Measurements from ENCODE around the gene B9D1. TPM values are rescaled to one million over a fixed set of nuclear protein-coding genes. Genes with fewer than 3 reads are reported as not detected.
A peak's percentile ranks its signal among the peaks of the same experiment; 100 is the strongest.

The B9D1 gene
- total and polyA plus RNA-seq, 9 of the 15 experiments (the other 6 are each of a cell fraction or from before 2014, with no cell fraction given) = 8.9 to 28.0 (median 17.9) TPM

GRCh38 chr17:19375732-19376131 is 13.2 kb upstream of the B9D1 start:
- Histone ChIP-seq H3K9ac (ENCODE audit: insufficient read depth in 1 of 2, low read depth in 2 of 2, low read length in 2 of 2) (no peak overlapping the region), H3K36me3 (ENCODE audit: control insufficient read depth, insufficient read depth, low read length) (peaks cover 14% of the 10 kb centered on the region; the same call in 1 of the 3 replicates), H3K9me1 (ENCODE audit: control insufficient read depth, insufficient read depth, low read length) (no peaks in the 10 kb centered on the region), H4K20me1 (replicated peaks; ENCODE audit: control insufficient read depth, insufficient read depth, low read length) (no peaks in the 10 kb centered on the region), H3K4me3 (no peak overlapping the region), H3K4me2 (ENCODE audit: insufficient read depth, low read length) (no peak overlapping the region), H3K4me1 (replicated peaks in 1 of 2; ENCODE audit: control insufficient read depth in 2 of 2, insufficient read depth in 2 of 2, low read length in 2 of 2) (peaks cover 0 to 11% of the 10 kb centered on the region in 2 experiments; a peak in 3 of 5 replicates), H2AFZ (ENCODE audit: low read depth, low read length) (no peak overlapping the region), H3K27me3 (ENCODE audit: control insufficient read depth in 2 of 2, insufficient read depth in 2 of 2, low read length in 2 of 2) (no peaks in the 10 kb centered on the region; a peak in 1 of 5 replicates), H3K27ac (ENCODE audit: extremely low read depth, low read depth, low read length) (no peak overlapping the region), H3K9me3 (replicated peaks; ENCODE audit: control insufficient read depth, insufficient read depth, low read depth, low read length) (no peaks in the 10 kb centered on the region), H3K79me2 (ENCODE audit: control insufficient read depth, insufficient read depth, low read length) (peaks cover 9% of the 10 kb centered on the region; the same call in 2 of the 3 replicates)
- 57% methylated on average over 1 of the region's 1 CpG for WGBS (ENCODE audit: insufficient coverage, low coverage, missing lambda C conversion rate)
- BruUV-seq (replicated peaks) = no TSS peak
- peak; percentile 37 for FAIRE-seq
- in situ Hi-C loops (cut with MboI) = no loop called here
- TF ChIP-seq ELF1 (tag; IDR thresholded peaks at IDR 0.05) (no peak), PURB (CRISPR knock-in tag; IDR thresholded peaks at IDR 0.05; ENCODE audit: low read depth) (no peak), CTBP1 (IDR thresholded peaks at IDR 0.05; ENCODE audit: borderline replicate concordance) (no peak), U2AF2 (optimal IDR thresholded peaks at IDR 0.05; ENCODE audit: low read depth, low read length) (no peak), JUND (IDR thresholded peaks at IDR 0.05; ENCODE audit: borderline replicate concordance, low read depth, low read length) (no peak), JUND (tag; IDR thresholded peaks at IDR 0.05; ENCODE audit: borderline replicate concordance, low read depth, low read length) (no peak), RNF219 (CRISPR knock-in tag; IDR thresholded peaks at IDR 0.05) (no peak), ZNF512 (tag; IDR thresholded peaks at IDR 0.05) (no peak), TGIF2 (CRISPR knock-in tag; IDR thresholded peaks at IDR 0.05) (no peak), MTF1 (CRISPR knock-in tag; IDR thresholded peaks at IDR 0.05; ENCODE audit: borderline replicate concordance) (no peak), KLF1 (tag; IDR thresholded peaks at IDR 0.05) (no peak), GABPB2 (CRISPR knock-in tag; conservative IDR thresholded peaks at IDR 0.05) (no peak), ZBED1 (IDR thresholded peaks at IDR 0.05) (no peak), ARID2 (IDR thresholded peaks at IDR 0.05) (no peak), GTF2F1 (IDR thresholded peaks at IDR 0.05; ENCODE audit: low read depth, low read length) (no peak), SMARCA5 (IDR thresholded peaks at IDR 0.05) (no peak), ZFPM2 (CRISPR knock-in tag; IDR thresholded peaks at IDR 0.05) (no peak), NFRKB (IDR thresholded peaks at IDR 0.05; ENCODE audit: low read depth) (no peak), E2F8 (IDR thresholded peaks at IDR 0.05; ENCODE audit: low read depth, partially characterized antibody) (no peak)
- CTCF ChIA-PET (ENCODE audit: low intra/inter-chr PET ratio) = no interaction called here
- intact Hi-C loops (cut with micrococcal nuclease) = no loop called here
- ATAC-seq = no peak
- DNase-seq (ENCODE audit: extremely low read depth in 1 of 4, low spot score in 3 of 4) = no peak
- POLR2A ChIA-PET = no interaction called here

Measured in K562 (cell line).